ENCODE data around the gene FBXO8.

DNA sequence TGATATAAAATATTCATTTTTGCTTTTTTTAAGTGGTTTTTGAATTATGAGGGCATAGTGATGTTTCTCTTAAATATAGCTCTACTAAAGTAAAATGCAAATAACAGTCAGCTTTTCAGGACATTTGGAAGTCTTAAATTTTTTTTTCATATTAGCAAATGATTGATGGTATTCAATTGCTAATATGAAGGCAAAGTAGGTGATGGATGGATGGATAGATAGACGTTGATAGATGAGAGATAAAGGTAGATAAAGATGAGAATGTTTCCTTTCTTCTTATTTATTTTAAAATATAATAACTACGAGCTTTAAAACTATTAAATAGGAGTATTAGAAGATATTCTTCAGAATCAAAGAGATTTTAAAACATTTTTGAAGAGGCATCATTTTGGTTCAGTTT, 83.7 kb downstream of the FBXO8 start:
- TF ChIP-seq, protein P1, sequence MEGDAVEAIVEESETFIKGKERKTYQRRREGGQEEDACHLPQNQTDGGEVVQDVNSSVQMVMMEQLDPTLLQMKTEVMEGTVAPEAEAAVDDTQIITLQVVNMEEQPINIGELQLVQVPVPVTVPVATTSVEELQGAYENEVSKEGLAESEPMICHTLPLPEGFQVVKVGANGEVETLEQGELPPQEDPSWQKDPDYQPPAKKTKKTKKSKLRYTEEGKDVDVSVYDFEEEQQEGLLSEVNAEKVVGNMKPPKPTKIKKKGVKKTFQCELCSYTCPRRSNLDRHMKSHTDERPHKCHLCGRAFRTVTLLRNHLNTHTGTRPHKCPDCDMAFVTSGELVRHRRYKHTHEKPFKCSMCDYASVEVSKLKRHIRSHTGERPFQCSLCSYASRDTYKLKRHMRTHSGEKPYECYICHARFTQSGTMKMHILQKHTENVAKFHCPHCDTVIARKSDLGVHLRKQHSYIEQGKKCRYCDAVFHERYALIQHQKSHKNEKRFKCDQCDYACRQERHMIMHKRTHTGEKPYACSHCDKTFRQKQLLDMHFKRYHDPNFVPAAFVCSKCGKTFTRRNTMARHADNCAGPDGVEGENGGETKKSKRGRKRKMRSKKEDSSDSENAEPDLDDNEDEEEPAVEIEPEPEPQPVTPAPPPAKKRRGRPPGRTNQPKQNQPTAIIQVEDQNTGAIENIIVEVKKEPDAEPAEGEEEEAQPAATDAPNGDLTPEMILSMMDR (IDR thresholded peaks at IDR 0.05) = no peak
- TF ChIP-seq POLR2A (IDR thresholded peaks at IDR 0.05) = no peak
